Heart right ventricle (tissue), 16 donors: ENCODE results near the gene FSTL5. TPM values are rescaled to one million over a fixed set of nuclear protein-coding genes. Genes with fewer than 3 reads are reported as not detected.

Experiments
- ATAC-seq, 8 donors: fragments of 200-7000 bp; cut with Tn5 transposase; one replicate each; pipeline ENCODE4 v1.9.1; 2020; ENCODE audit warnings: mild to moderate bottlenecking in 8 of 8, moderate library complexity in 8 of 8, moderate number of reproducible peaks in 1 of 8
- DNase-seq, 2 donors: peaks; one replicate each; pipeline ENCODE4 v3.0.0-alpha.2; 2020
- H3K27ac ChIP-seq, 10 donors: fragments of 200-600 bp; sonication (generic) in 2 of 10; one replicate each; pipeline versions ENCODE4 v1.5.0 to v1.8.0; 2020 to 2022; ENCODE audit warnings: mild to moderate bottlenecking in 3 of 10
- H3K27me3 ChIP-seq, 7 donors: fragments of 200-600 bp; one replicate each; pipeline ENCODE4 v1.8.0; 2021 to 2022; ENCODE audit warnings: mild to moderate bottlenecking in 2 of 7
- H3K36me3 ChIP-seq, 9 donors: fragments of 200-600 bp; sonication (generic) in 1 of 9; one replicate each; pipeline versions ENCODE4 v1.5.0 to v1.8.0; 2020 to 2022; ENCODE audit warnings: mild to moderate bottlenecking in 2 of 9
- H3K4me1 ChIP-seq, 9 donors: fragments of 200-600 bp; sonication (generic) in 1 of 9; one replicate each; pipeline versions ENCODE4 v1.5.0 to v1.8.0; 2020 to 2022; ENCODE audit warnings: mild to moderate bottlenecking in 4 of 9
- H3K4me3 ChIP-seq, 10 donors: fragments of 200-600 bp; sonication (generic) in 2 of 10; one replicate each; pipeline versions ENCODE4 v1.5.0 to v1.8.0; 2020 to 2022; ENCODE audit warnings: mild to moderate bottlenecking in 7 of 10, moderate library complexity in 2 of 10
- H3K9me3 ChIP-seq, 11 donors: fragments of 200-600 bp in 10 of 11; sonication (generic) in 2 of 11; one replicate each; pipeline versions ENCODE4 v1.5.0 to v1.8.0; 2013 to 2022; ENCODE audit warnings: mild to moderate bottlenecking in 2 of 11, control low read depth in 1 of 11, moderate library complexity in 1 of 11
- CTCF ChIP-seq, 9 donors: fragments of 200-600 bp; sonication (generic) in 2 of 9; IDR thresholded peaks; one replicate each; pipeline versions ENCODE4 v1.5.0 to v1.8.0; 2021 to 2022; ENCODE audit warnings: antibody characterized with exemption in 9 of 9, mild to moderate bottlenecking in 5 of 9, moderate library complexity in 1 of 9
- WGBS, 2 donors: extraction: QIAGEN DNeasy Blood & Tissue Kit; methylation state at CpG; one replicate each; pipeline ENCODE4 v1.1.7; 2013; ENCODE audit warnings: inconsistent platforms in 1 of 2; 5-methylcytosine and 5-hydroxymethylcytosine counted together
- intact Hi-C, 10 donors: fragments of 100-400 bp; cut with DNase I; formaldehyde crosslinking; loops; one replicate each; pipeline versions ENCODE4 v1.11.1 to v1.14.2; 2022
- polyA plus RNA-seq, 2 donors: library from polyadenylated mRNA; stranded (reverse); fragments of 200-250 nt; gene quantifications; one replicate each; pipeline ENCODE4 v1.2.3, GENCODE V29; 2013
- total RNA-seq, 10 donors: library from RNA; stranded (reverse); fragmentation: NEBNext Ultra II Directional in 3 of 10; extraction: Animal tissue kit (Norgen Biotek cat#: 25700) in 3 of 10; gene quantifications; one replicate each; pipeline versions ENCODE4 v1.2.1 to v1.2.4, GENCODE V29; 2021 to 2023
- donor health status: Arrhythmogenic right ventricular cardiomyopathy.
- donor health status: ischemic (EF 13 %, LVEDD 7.1; RV severe dilation, severe dysfunction).
- donor health status: healthy with polysubstance abuse.
- donor health status: DM: no; HTN: yes; CAD: no.
- donor health status: DM: no; HTN: no; CAD: no.
- donor health status: ischemic (EF 25% LVEDD 6.9; RV normal size, moderate dysfunction).
- donor health status: ischemic (EF 25% LVEDD 5.7; RV mildly dilated, moderate dysfunction).
- donor health status: healthy.
- donor health status: DM: yes; HTN: yes; CAD: no.
- donor health status: Ischemic cardiomyopathy.
- donor health status: ischemic (EF 35%, LVEDD 5.7; RV mildly dilated, moderate dysfunction).
- donor health status: nonischemic (EF 11% LVEDD 7.7; RV severe dilation, severe dysfunction).
- donor health status: DM: yes; HTN: yes; CAD: no.
- donor health status: PGD.
- donor health status: ischemic (EF 29% LVEDD 5.4; RV normal size, mild dysfunction).
- donor health status: nonischemic (EF 23%, LVEDD 6.1; RV moderate dilation, normal function).

The FSTL5 gene
- total and polyA plus RNA-seq, 12 donors = 0.01 TPM; not detected in 11

GRCh38 chr4:162154862-162155540 lies 8.8 kb downstream of the FSTL5 start:
- H3K36me3 ChIP-seq = no peaks in the 10 kb centered on the region
- no peaks in the 10 kb centered on the region for H3K4me1 ChIP-seq
- no peak for TF ChIP-seq CTCF (IDR thresholded peaks at IDR 0.05)
- WGBS, 2 donors = 81 to 86% methylated on average over 7 of the region's 7 CpGs
- intact Hi-C loops = no loop called here
- H3K27me3 ChIP-seq = no peaks in the 10 kb centered on the region
- no peak overlapping the region for H3K27ac ChIP-seq
- no peak for ATAC-seq
- no peaks in the 10 kb centered on the region for H3K9me3 ChIP-seq
- H3K4me3 ChIP-seq = no peak overlapping the region
- DNase-seq = no peak

GRCh38 chr4:162151850-162152249 lies 11.9 kb downstream of the FSTL5 start:
- Histone ChIP-seq H3K27ac (no peak overlapping the region), H3K4me1 (no peaks in the 10 kb centered on the region), H3K27me3 (no peaks in the 10 kb centered on the region), H3K9me3 (no peaks in the 10 kb centered on the region), H3K4me3 (no peak overlapping the region), H3K36me3 (no peaks in the 10 kb centered on the region)
- no peak for TF ChIP-seq CTCF (IDR thresholded peaks at IDR 0.05)
- no peak for ATAC-seq
- 66 to 74% methylated on average over 4 of the region's 4 CpGs for WGBS, 2 donors
- intact Hi-C loops = no loop called here
- no peak for DNase-seq

- Histone ChIP-seq H3K27ac (no peak overlapping the region), H3K9me3 (no peaks in the 10 kb centered on the region), H3K27me3 (no peaks in the 10 kb centered on the region), H3K36me3 (no peaks in the 10 kb centered on the region), H3K4me3 (no peak overlapping the region), H3K4me1 (no peaks in the 10 kb centered on the region)
- no peak for DNase-seq
- no peak for TF ChIP-seq CTCF (IDR thresholded peaks at IDR 0.05)
- no peak for ATAC-seq
- intact Hi-C loops = no loop called here
Measured at GRCh38 chr4:162151386-162151785, 12.4 kb downstream of the FSTL5 start.

GRCh38 chr4:162149644-162150043 lies 14.2 kb downstream of the FSTL5 start:
- TF ChIP-seq CTCF (IDR thresholded peaks at IDR 0.05) = no peak
- H3K4me3 ChIP-seq = no peak overlapping the region
- no peaks in the 10 kb centered on the region for H3K27me3 ChIP-seq
- no peak for DNase-seq
- ATAC-seq = no peak
- H3K4me1 ChIP-seq = no peaks in the 10 kb centered on the region
- WGBS, 2 donors = 80 to 84% methylated on average over 2 of the region's 2 CpGs
- no peak overlapping the region for H3K27ac ChIP-seq
- no peaks in the 10 kb centered on the region for H3K36me3 ChIP-seq
- H3K9me3 ChIP-seq = no peaks in the 10 kb centered on the region
- intact Hi-C loops = no loop called here
